Mesendoderm (in vitro differentiated cells): Measurements from ENCODE around the gene RMND5A.
"Not testable (repeated sequence)": the region's sequence is repeated elsewhere in the genome, so short reads cannot be mapped to it uniquely, and the experiment has no call there.

Source experiments
- DNase-seq: peaks from one replicate; pipeline ENCODE4 v3.0.0; 2013
- H2AK5ac ChIP-seq: 2 replicates; pipeline ENCODE4 v1.6.1; 2013; ENCODE audit warnings: low read length, inconsistent platforms
- H2BK120ac ChIP-seq: 2 replicates; pipeline ENCODE4 v1.6.1; 2013; ENCODE audit warnings: low read depth, mild to moderate bottlenecking, low read length, moderate library complexity, mixed read lengths
- H2BK15ac ChIP-seq: replicated peaks from 2 replicates; pipeline ENCODE4 v1.6.1; 2013; ENCODE audit warnings: low read depth, mild to moderate bottlenecking, moderate library complexity
- H2BK5ac ChIP-seq: 2 replicates; pipeline ENCODE4 v1.6.1; 2013; ENCODE audit warnings: low read length, inconsistent platforms
- H3K18ac ChIP-seq: 2 replicates; pipeline ENCODE4 v1.6.1; 2013; ENCODE audit warnings: mild to moderate bottlenecking, low read length, mixed read lengths
- H3K23ac ChIP-seq: one replicate; pipeline ENCODE4 v1.6.1; 2013; ENCODE audit warnings: low read length
- H3K27ac ChIP-seq: 2 replicates; pipeline ENCODE4 v1.5.1; 2013; ENCODE audit warnings: low read depth, mild to moderate bottlenecking, inconsistent platforms, low read length, moderate library complexity
- H3K27me3 ChIP-seq: 2 replicates; pipeline ENCODE4 v1.6.1; 2013; ENCODE audit warnings: low read length, control low read depth, mild to moderate bottlenecking, inconsistent platforms; ENCODE audit not compliant: insufficient read depth, poor library complexity
- H3K36me3 ChIP-seq: 2 replicates; pipeline ENCODE4 v1.6.1; 2013; ENCODE audit warnings: low read length, inconsistent platforms; ENCODE audit not compliant: control insufficient read depth, insufficient read depth
- H3K4ac ChIP-seq: one replicate; pipeline ENCODE4 v1.6.1; 2013; ENCODE audit warnings: low read depth, mild to moderate bottlenecking, low read length, moderate library complexity
- H3K4me1 ChIP-seq: 2 replicates; pipeline ENCODE4 v1.6.1; 2013; ENCODE audit warnings: low read depth, low read length, inconsistent platforms; ENCODE audit not compliant: control insufficient read depth
- H3K4me2 ChIP-seq: 2 replicates; pipeline ENCODE4 v1.6.1; 2013; ENCODE audit warnings: low read length
- H3K4me3 ChIP-seq: 2 replicates; pipeline ENCODE4 v1.5.1; 2013; ENCODE audit warnings: mild to moderate bottlenecking, low read length
- H3K56ac ChIP-seq: one replicate; pipeline ENCODE4 v1.6.1; 2013; ENCODE audit warnings: low read length
- H3K79me1 ChIP-seq: 2 replicates; pipeline ENCODE4 v1.6.1; 2013; ENCODE audit warnings: low read length, inconsistent platforms
- H3K79me2 ChIP-seq: 2 replicates; pipeline ENCODE4 v1.6.1; 2013; ENCODE audit warnings: mild to moderate bottlenecking, low read length; ENCODE audit not compliant: control insufficient read depth, insufficient read depth
- H3K9ac ChIP-seq: 2 replicates; pipeline ENCODE4 v1.6.1; 2013; ENCODE audit warnings: low read length, inconsistent platforms
- H4K5ac ChIP-seq: one replicate; pipeline ENCODE4 v1.6.1; 2013; ENCODE audit warnings: low read length
- H4K8ac ChIP-seq: one replicate; pipeline ENCODE4 v1.6.1; 2013; ENCODE audit warnings: low read depth, mild to moderate bottlenecking, control low read depth, low read length, moderate library complexity
- WGBS: extraction: QIAGEN DNeasy Blood & Tissue Kit; methylation state at CpG from one replicate; pipeline ENCODE4 v1.1.7; 2013; ENCODE audit warnings: low lambda C conversion rate, missing lambda C conversion rate; ENCODE audit not compliant: insufficient coverage; ENCODE audit errors: extremely low coverage; 5-methylcytosine and 5-hydroxymethylcytosine counted together

Gene RMND5A

DNA sequence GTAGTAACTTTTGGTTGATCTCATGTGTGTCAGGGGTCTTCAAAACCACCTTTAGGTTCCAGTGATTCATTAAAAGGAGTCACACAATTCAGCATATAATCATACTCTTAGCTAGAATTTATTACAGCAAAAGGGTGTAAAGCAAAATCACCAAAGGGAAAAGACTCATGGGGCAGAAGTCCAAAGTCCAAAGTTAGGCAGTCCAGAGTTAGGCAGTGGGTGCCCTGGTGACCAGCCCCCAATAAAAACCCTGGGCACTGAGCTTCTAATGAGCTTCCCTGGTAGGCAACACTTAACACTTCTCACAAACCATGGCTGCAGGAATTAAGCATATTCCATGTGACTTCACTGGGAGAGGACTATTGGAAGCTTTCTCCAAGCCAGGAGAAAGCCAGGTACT lies 19.4 kb downstream of the RMND5A start:
- H3K79me2 ChIP-seq, H2BK120ac ChIP-seq, H2BK5ac ChIP-seq, DNase-seq, H3K36me3 ChIP-seq, H4K8ac ChIP-seq, H4K5ac ChIP-seq, H3K27me3 ChIP-seq, H3K56ac ChIP-seq, H3K4ac ChIP-seq, H3K9ac ChIP-seq, H3K18ac ChIP-seq, H3K27ac ChIP-seq, H3K23ac ChIP-seq, H3K4me1 ChIP-seq, H3K4me3 ChIP-seq, H3K4me2 ChIP-seq, H3K79me1 ChIP-seq, H2AK5ac ChIP-seq, H2BK15ac ChIP-seq: not testable (repeated sequence)

DNA sequence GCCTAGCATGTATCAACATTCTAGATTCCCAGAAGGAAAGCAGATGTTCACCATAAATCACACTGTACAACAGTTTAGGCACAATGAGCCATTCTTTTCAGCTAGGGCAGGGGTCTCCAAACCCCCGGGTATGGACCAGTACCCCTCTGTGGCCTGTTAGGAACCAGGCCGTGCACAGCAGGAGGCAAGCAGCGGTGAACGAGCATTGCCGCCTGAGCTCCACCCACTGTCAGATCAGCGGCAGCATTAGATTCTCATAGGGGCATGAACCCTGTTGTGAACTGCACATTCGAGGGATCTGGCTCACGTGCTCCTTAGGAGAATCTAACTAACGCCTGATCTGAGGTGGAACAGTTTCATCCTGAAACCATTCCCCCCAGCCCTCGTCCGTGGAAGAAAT lies 19.8 kb downstream of the RMND5A start:
- no CpG with 5 or more reads among the region's 11 CpGs for WGBS
- not testable (repeated sequence) for H3K4ac ChIP-seq, H3K79me1 ChIP-seq, DNase-seq, H2AK5ac ChIP-seq, H3K9ac ChIP-seq, H3K27ac ChIP-seq, H2BK5ac ChIP-seq, H3K36me3 ChIP-seq, H4K8ac ChIP-seq, H3K4me2 ChIP-seq, H3K56ac ChIP-seq, H4K5ac ChIP-seq, H3K23ac ChIP-seq, H2BK120ac ChIP-seq, H3K4me1 ChIP-seq, H3K4me3 ChIP-seq, H3K18ac ChIP-seq, H3K27me3 ChIP-seq, H3K79me2 ChIP-seq, H2BK15ac ChIP-seq

DNA sequence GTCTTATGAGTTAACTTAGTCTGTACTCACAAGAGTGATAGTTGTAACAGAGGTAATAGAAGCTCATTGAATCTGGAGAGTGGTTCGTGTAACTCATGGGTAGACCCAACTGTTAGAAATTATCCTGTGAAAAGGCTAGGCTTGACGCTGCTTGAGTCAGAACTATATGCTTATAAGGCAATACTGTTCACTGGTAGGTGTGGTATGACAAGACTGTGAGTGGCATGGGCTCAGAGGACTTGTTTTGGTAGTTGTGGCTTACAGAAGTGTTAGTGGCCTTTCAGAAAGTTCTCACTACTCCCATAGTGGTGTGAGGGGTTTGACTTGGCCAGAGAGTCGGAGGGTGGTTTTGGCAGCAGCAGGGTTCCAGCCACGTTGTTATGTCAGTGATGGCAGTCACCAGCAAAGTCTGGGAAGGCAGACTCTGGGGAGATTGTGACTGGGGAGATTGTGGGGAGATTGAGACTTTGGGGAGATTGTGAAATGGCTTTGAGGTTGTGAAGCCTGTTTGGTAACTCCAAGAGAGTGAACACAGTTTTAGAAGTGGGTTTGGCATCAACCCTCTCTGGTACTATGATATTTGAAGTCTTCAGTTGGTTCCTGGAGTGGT lies 21.9 kb downstream of the RMND5A start:
- not testable (repeated sequence) for DNase-seq, H3K9ac ChIP-seq, H3K56ac ChIP-seq, H4K8ac ChIP-seq, H3K79me1 ChIP-seq, H3K18ac ChIP-seq, H3K27ac ChIP-seq, H2AK5ac ChIP-seq, H3K4me3 ChIP-seq, H2BK5ac ChIP-seq, H3K4me1 ChIP-seq, H2BK120ac ChIP-seq, H4K5ac ChIP-seq, H3K23ac ChIP-seq, H3K4ac ChIP-seq, H3K36me3 ChIP-seq, H3K27me3 ChIP-seq, H3K79me2 ChIP-seq, H2BK15ac ChIP-seq, H3K4me2 ChIP-seq
- no CpG with 5 or more reads among the region's 4 CpGs for WGBS

DNA sequence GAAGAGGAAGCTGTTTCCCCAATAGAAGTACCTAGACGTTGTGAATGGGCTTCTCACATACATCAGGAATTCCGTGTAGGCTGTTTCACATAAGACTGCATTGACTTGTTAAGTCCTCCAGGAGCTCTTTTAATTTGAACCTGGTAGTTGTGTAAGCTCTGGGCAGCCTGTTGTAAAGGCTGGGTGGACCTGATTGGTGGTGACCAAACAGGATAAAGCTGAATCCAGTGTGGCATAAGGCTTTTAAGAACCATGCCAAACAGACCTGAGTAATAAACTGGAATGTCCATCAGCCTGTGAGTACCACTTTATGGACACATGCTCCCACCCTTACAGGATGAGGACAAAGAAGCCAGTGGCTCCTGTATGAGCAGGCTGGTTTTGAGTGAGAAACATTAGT lies 24.1 kb downstream of the RMND5A start:
- H2BK15ac ChIP-seq: no peak overlapping the region
- H3K56ac ChIP-seq: no peak overlapping the region
- H3K36me3 ChIP-seq: no peaks in the 10 kb centered on the region
- H3K4me1 ChIP-seq: no peaks in the 10 kb centered on the region
- H3K27ac ChIP-seq: no peak overlapping the region
- no peak overlapping the region for H2AK5ac ChIP-seq
- H3K18ac ChIP-seq: no peak overlapping the region
- peaks cover 6% of the 10 kb centered on the region for H3K79me2 ChIP-seq
- no peak overlapping the region for H3K23ac ChIP-seq
- WGBS: no CpG with 5 or more reads among the region's 2 CpGs
- no peak overlapping the region for H2BK120ac ChIP-seq
- H2BK5ac ChIP-seq: no peak overlapping the region
- no peak overlapping the region for H4K8ac ChIP-seq
- no peak overlapping the region for H3K4ac ChIP-seq
- H3K4me3 ChIP-seq: no peak overlapping the region
- peaks cover 7% of the 10 kb centered on the region for H3K79me1 ChIP-seq
- no peak overlapping the region for H4K5ac ChIP-seq
- H3K27me3 ChIP-seq: no peaks in the 10 kb centered on the region
- DNase-seq: peak; percentile 47
- no peak overlapping the region for H3K4me2 ChIP-seq
- no peak overlapping the region for H3K9ac ChIP-seq

DNA sequence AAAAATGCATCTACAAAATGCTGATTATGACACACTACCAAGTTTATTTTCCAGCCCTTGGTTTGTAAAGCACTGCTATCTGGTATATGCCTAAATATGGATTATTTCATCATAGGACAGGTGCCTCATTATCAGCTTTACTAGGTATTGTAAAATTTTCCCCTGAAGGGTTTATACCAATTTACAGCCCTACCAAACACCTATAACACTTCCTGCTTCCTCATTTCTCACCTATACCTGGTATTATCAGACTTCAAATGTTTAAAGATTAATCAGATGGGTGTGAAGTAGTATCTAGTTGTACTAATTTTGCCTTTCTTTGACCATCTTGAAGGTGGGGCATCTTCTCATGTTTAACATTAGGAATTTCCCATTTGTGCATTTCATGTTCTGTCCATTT lies 26.8 kb downstream of the RMND5A start:
- no peak overlapping the region for H3K4me3 ChIP-seq
- no peak overlapping the region for H3K27ac ChIP-seq
- no peak overlapping the region for H2BK5ac ChIP-seq
- no peak overlapping the region for H3K18ac ChIP-seq
- no peak for DNase-seq
- no peak overlapping the region for H3K4me2 ChIP-seq
- H3K36me3 ChIP-seq: no peaks in the 10 kb centered on the region
- H3K79me1 ChIP-seq: peaks cover 14% of the 10 kb centered on the region
- H4K8ac ChIP-seq: no peak overlapping the region
- no peaks in the 10 kb centered on the region for H3K4me1 ChIP-seq
- H3K9ac ChIP-seq: no peak overlapping the region
- no peak overlapping the region for H3K4ac ChIP-seq
- H2AK5ac ChIP-seq: no peak overlapping the region
- peaks cover 11% of the 10 kb centered on the region for H3K79me2 ChIP-seq
- H3K56ac ChIP-seq: no peak overlapping the region
- no peak overlapping the region for H2BK120ac ChIP-seq
- no peak overlapping the region for H4K5ac ChIP-seq
- H2BK15ac ChIP-seq: no peak overlapping the region
- no peaks in the 10 kb centered on the region for H3K27me3 ChIP-seq
- no peak overlapping the region for H3K23ac ChIP-seq
